H1 (cell line): Measurements from ENCODE around the gene HRH1.

ENCODE experiments used
- ASH2L ChIP-seq: fragments of 200-600, 300-600 bp; sonication (generic); IDR thresholded peaks from one replicate; pipeline ENCODE4 v1.7.1; 2017; ENCODE audit warnings: low read length
- EP300 ChIP-seq, 2 experiments: IDR thresholded peaks; 1 replicate in 1 of 2; 2 replicates in 1 of 2; pipeline ENCODE4 v1.6.1; 2011 to 2012; ENCODE audit warnings: low read depth in 2 of 2, low read length in 2 of 2, mild to moderate bottlenecking in 2 of 2, borderline replicate concordance in 1 of 2, inconsistent platforms in 1 of 2, moderate library complexity in 1 of 2
- PHF8 ChIP-seq: fragments of 200-600 bp; sonication (generic); conservative IDR thresholded peaks from 2 replicates; pipeline ENCODE4 v1.7.1; 2012; ENCODE audit warnings: low read depth, mild to moderate bottlenecking, inconsistent platforms, low read length, moderate library complexity
- POLR2A ChIP-seq, 2 experiments: IDR thresholded peaks; 1 replicate in 1 of 2; 2 replicates in 1 of 2; pipeline ENCODE4 v1.6.1; 2011; ENCODE audit warnings: low read depth in 2 of 2, low read length in 2 of 2, mild to moderate bottlenecking in 2 of 2; ENCODE audit errors: control extremely low read depth in 1 of 2
- RBBP5 ChIP-seq: IDR thresholded peaks from 2 replicates; pipeline ENCODE4 v1.7.1; 2012; ENCODE audit warnings: low read depth, mild to moderate bottlenecking, inconsistent platforms, low read length, moderate library complexity, borderline replicate concordance
- SRF ChIP-seq: IDR thresholded peaks from 2 replicates; pipeline ENCODE4 v1.6.1; 2011; ENCODE audit warnings: mild to moderate bottlenecking, low read depth, low read length, moderate library complexity
- TF ChIP-seq, protein P1 (sequence below), 3 experiments: IDR thresholded peaks; 1 replicate in 2 of 3; 2 replicates in 1 of 3; pipeline versions ENCODE4 v1.5.1 to v1.6.1; 2011; ENCODE audit warnings: low read length in 3 of 3, mild to moderate bottlenecking in 3 of 3, inconsistent platforms in 2 of 3, low read depth in 1 of 3, moderate library complexity in 1 of 3; ENCODE audit not compliant: insufficient read depth in 1 of 3; ENCODE audit errors: control extremely low read depth in 1 of 3

DNA sequence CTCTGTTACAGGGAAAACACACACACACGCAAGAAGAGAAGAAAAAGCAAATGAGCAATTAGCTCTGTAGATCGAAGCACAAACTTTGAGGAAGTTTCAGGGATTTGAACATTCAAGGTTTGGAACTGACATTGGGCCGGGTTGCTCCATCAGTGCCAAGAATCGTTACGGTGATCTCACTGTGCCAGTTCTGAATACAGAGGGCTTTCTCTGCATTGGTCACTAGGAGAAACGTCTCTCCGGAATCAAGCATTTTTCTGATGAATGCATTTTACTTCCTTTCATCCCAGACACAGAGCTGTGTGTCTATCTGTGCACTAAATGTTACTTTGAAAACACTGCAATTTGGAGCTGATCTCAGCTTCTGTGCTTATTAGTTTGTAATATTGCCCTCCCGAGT lies 11.2 kb downstream of the HRH1 start:
- TF ChIP-seq, protein P1, sequence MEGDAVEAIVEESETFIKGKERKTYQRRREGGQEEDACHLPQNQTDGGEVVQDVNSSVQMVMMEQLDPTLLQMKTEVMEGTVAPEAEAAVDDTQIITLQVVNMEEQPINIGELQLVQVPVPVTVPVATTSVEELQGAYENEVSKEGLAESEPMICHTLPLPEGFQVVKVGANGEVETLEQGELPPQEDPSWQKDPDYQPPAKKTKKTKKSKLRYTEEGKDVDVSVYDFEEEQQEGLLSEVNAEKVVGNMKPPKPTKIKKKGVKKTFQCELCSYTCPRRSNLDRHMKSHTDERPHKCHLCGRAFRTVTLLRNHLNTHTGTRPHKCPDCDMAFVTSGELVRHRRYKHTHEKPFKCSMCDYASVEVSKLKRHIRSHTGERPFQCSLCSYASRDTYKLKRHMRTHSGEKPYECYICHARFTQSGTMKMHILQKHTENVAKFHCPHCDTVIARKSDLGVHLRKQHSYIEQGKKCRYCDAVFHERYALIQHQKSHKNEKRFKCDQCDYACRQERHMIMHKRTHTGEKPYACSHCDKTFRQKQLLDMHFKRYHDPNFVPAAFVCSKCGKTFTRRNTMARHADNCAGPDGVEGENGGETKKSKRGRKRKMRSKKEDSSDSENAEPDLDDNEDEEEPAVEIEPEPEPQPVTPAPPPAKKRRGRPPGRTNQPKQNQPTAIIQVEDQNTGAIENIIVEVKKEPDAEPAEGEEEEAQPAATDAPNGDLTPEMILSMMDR (IDR thresholded peaks at IDR 0.05; ENCODE audit: control extremely low read depth in 1 of 3, insufficient read depth in 1 of 3, low read depth in 1 of 3, low read length in 3 of 3): no peak
- TF ChIP-seq POLR2A (IDR thresholded peaks at IDR 0.05; ENCODE audit: control extremely low read depth in 1 of 2, low read depth in 2 of 2, low read length in 2 of 2) (no peak), SRF (no peak), EP300 (IDR thresholded peaks at IDR 0.05; ENCODE audit: borderline replicate concordance in 1 of 2, low read depth in 2 of 2, low read length in 2 of 2) (no peak), PHF8 (no peak), ASH2L (no peak), RBBP5 (no peak)
